SKM-1 (cell line): ENCODE data around the gene TMEM135.

Source experiments
- DNase-seq: peaks from one replicate; lab custom pipeline; 2025; ENCODE audit not compliant: unreplicated experiment; lab: John Stamatoyannopoulos, UW

TMEM135 gene

DNA sequence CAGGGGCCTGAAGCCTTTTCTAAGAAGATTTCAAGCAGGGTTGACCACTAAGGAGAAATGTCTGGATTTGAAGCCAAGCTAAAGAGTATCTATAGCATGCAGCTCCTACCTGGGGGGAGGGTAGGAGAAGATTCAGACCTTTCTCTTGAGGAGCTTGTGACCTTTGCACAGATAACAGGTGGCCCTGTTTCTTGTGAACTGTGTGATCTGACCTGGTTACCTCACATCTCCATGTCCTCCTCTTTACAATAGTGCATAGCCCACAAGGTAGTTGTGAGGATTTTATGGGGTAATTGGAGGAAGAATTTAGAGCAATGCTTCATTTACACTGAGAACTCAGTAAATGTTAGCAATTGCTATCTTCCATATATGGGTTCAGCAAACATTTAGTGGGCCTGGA is 310.1 kb downstream of the TMEM135 start:
- DNase-seq = no peak

DNA sequence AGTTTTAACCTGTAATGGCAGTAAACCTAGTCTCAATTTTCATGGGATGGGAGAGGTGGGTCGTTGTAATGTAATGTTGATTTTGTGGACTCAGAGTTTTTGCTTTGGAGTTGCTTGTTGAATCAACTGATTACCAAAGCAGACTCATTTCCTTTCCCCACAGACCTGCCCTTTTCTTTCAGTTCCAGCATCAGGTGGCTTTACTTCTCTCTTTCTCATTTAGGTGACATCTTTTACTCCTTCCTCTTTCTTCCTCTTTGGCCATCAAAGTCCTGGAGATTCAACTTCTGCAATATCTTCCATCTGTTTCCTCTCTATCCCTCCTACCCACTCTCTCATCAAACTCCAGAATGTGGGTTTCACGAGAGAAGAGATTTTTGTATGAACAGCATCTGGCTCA is 313.9 kb downstream of the TMEM135 start:
- DNase-seq = peak; percentile 92

DNA sequence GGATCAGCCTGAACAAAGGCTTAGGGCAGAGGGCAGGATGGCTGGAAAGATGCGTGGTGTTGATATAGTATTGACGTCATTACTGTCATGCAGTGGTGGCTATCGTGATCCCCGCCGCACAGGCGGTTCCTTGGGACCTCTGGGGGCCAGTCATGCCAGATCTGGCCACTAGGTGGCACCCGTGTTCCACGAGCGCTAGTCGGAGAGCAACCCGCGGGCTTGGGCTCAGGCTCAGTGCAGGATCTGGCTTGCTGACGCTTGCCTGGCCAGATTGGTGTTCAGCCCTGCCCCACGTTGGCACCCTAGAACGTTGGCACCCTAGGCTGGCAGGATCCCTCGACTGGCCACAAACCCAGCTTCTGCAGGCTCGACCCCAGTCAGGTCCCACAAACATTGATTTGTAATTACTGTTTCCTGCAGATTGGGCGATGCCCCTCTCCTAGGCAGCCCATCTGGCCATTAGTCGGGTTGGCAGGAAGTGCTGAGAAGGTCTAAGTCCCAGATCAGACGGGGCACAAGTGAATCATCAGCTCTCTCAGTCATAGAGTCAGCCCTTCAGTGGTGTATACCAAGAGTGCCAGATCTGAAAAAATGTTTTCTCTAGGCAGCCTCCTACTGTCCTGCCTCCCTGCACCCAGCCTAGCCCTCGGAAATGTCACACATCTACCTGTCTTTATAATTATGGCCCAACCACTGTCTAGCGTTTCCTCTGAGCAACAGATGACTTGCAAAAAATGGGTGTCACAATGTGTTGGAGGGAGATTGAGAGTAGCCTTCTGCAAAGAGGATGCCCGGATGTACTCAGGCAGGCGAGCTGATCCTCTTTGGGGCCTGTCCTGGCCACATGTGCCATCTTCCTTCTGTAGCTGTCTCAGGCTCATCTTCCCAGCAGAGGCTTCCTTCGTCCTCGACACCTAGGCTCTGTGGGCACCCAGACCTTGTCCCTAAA is 315.3 kb downstream of the TMEM135 start:
- DNase-seq = peak; percentile 36

DNA sequence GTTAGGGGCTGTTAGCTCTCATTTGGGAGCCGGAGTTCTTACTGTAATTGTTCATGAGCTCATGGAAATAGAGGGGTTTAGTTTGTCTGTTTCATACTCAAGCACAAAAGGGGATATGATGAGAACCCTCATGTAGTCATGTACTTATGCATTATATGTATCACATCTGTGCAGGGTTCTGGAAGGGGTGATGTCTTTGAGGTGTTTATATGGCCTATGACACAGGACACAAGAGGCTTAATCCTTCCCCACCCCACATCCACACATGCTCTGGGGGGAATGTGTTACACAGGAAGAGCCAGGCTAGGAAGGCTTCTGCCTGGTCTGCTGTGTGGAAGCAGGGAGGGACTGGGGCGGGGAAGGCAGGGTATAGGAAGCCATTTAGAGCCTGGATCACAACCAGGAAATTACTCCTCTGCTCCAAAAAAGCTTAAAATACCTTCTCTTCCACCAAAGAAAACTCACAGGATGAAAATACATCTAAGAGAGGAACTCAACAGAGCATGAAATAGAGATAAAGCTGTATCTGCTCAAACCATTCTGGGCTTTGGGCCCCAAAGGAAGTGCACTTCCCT is 316.1 kb downstream of the TMEM135 start:
- no peak for DNase-seq

DNA sequence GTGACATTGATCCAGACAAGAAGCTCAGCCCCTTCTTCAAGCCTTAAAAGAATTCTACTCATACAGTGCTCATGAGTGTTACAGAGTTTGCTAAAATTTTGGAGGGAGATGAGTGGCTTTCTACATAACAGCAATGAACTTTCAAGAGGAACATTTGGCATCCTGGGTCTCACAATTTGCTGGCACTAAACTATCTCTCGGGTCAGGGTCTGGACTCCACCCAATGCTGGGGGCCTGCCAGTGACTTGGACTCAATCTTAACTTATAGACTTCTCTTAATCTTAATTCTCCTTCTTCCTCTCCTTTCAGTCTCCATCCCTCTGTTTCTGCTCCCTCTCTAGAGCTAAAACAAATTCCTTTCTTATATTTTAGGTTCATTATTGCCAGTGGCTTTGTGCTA is 317.9 kb downstream of the TMEM135 start:
- no peak for DNase-seq

DNA sequence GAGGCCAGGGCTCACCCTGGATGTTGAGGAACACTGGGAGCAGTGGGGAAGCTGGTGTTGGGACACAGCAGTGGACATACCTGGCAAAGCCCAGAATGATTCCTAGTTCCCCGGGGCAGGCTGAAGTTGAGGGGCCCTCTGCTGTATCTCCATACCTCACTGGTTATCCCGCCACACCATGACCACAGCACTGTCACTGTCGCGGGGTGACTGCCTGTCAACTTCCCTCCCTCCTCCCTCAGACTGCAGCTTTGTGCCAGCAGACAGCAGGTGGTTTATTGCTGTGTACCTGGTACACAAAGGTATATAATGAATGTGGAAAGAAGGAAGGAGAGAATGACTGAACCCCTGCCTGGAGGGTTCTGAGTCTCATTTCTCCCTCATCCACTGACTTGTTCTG is 318.7 kb downstream of the TMEM135 start:
- DNase-seq = no peak

DNA sequence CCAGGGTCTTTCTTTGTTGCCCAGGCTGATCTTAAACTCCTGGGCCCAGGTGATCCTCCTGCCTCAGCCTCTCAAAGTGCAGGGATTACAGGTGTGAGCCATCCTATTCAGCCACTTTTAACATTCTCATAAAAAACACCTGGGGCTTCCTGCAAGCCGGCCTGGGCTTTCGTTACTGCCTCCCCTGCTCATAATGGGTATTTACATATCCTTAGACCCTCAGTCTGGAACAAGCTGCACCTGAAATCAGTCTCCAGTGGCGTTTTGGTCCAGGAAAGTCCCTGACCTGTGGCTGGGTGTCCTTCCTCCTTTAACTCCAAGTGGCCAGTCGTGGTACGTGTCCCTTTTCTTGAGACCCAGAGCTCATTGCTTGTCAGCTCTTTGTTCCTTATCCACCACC is 320.7 kb downstream of the TMEM135 start:
- no peak for DNase-seq

DNA sequence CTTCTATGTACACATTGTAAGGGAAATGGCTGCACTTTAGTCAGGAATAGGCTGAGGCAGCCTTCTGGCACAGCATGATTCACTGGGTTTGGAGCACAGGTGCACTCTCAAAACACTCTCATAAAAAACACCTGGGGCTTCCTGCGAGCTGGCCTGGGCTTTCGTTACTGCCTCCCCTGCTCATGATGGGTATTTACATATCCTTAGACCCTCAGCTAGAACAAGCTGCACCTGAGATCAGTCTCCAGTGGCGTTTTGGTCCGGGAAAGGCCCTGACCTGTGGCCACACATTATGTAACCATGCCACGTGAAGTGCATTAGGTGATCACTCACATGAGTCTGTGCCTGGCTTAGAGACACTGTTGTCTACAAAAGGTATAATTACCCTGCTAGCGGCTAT is 321.7 kb downstream of the TMEM135 start:
- DNase-seq = no peak

DNA sequence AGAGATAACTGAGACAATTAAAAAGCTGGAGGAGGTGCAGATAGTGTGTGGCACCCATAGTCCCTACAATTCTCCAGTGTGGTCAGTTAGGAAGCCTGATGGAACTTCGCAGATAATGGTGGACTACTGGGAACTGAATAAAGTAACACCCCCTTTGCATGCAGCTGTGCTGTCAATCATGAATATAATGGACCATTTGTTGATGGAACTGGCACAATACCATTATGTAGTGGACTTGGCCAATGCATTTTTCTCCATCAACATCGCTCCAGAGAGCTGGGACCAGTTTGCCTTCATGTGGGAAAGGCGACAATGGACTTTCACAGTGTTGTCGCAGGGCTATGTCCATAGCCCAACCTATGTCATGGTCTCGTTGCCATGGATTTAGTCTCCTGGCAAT is 324.2 kb downstream of the TMEM135 start:
- DNase-seq = no peak

DNA sequence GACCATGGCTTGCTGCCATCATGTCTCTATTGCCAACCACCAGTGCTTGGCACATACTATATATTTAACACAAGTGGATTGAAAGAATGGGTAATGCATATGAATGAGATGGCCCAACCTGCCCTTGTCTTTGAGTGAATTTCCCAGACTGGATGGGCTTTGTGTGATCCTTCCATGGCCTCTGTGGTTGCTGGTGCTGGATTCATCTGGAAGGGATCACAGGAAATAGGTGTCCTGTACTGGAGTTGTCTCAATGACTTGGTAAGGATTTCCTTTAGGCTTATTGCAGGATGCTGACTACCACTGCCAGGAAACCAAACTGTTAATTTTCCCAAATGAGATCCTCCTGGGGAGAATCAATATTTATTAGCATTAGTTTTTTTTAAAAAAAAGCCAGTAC is 328.6 kb downstream of the TMEM135 start:
- no peak for DNase-seq

DNA sequence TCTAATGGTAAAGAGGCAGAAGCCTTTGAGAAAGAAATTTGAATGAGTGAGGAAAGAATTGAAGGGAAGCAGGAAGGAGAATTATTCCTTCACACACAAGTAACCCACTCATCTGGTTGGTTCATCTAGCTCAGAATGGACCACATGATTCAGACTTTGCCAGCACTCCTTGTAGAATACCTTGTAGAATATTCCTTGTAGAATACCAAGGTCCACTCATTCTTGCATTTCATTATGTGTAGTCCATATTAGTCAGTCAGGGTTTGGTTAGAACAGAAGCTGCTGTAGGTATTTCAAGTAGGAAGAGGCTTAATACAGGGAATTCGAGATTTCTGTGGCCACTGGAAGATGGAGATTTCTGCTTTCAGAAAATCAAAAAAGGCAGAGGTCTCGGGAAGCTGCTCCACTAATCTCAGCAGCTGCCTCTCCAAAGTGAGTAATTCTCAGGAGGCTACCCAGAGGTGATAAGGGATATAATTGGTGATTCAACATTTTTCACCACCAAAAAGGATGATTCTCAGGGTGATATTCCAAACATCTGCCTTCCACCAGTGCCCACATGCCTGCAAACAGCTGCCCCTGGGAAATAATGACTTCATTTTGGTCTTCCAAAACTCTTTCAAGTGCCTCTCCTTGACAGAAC is 329.1 kb downstream of the TMEM135 start:
- no peak for DNase-seq

DNA sequence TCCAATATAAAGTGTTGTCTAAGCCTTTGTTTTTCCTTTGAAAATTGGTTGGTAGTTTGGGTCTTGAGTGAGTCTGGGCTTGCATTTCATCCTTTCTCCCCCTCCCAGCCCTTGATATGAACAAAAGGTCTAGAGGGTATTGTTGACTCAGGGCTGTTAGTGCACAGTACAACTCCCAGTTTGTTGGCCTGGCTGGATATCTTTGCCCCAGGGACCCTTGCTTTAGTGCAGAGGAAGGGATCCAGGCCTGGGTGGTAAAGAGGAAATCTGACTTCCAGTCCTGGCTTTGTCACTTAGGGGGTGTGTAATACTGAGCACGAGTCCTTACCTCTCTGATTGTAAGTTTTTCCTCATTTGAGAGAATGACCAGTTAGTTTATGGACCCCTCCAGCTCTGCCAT is 330.4 kb downstream of the TMEM135 start:
- no peak for DNase-seq

DNA sequence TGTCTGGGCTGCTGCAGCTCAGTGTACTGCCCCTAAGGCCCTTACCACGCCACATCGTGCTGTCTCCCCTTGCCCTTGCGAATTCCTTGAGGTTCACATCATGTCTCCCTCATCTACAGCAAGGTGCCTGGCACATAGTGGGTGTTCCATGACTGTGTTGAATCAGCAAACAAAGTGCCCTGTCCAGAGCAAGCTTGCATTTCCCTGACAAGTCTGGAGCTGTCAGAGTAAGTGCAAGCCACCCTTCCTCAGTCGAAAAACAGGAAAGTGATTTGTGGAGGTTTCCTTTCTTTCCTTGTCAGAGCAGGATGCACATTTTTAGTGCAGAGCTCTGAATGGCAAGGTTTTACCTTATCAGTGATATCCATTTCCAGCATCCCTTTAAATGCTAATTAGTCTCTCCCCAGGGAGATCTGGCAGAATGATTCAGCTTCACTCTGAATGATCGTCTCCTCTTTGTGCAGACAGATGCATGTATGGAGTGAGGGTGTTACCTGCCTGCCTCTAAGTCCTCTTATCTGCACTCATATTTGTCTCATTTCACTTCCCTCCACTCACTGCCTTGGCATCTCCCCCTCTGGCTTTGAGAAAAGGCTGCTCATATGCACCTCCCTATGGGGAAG is 331.2 kb downstream of the TMEM135 start:
- no peak for DNase-seq

DNA sequence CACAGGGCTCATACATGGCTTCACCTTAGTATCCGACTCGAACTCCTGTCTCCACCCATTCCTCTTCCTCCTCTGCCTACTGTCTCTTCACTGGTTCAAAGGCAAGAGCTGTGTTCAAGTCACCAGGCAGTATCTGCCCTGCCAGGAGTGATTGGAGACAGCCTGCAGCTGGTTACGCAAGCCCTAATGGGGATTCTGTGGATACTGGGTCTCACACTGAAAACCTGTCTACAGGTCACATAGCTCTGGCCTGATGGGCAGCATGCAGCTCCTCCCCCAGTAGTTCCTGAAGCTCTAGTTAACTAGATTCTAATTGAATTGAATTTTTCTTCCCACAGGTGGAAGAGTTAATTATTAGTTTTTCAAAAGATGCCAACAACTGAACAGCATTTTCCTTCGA is 332.2 kb downstream of the TMEM135 start:
- no peak for DNase-seq

DNA sequence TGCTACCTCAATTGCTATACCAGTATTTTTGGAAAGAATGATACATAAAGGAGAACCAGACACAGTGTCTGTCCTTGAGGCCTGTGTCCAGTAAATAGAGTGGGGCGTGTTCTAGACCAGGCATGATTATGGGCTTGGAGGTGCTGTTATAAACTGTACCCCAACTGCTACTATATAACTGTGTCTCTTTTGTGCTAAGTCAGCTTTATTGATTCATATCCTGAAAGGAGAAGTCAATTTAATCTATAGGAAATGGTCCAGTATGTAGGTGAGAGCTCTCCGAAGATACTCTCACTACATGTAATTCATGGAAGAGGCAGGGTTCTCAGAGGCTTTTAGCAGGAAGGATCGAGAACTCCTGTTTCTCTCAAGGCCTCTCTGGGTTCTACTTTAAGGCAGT is 334.3 kb downstream of the TMEM135 start:
- DNase-seq = no peak
